K562 (cell line): ENCODE data around the gene ANXA2. TPM values are rescaled to one million over a fixed set of nuclear protein-coding genes. Genes with fewer than 3 reads are reported as not detected.

Experiments used
- BMI1 ChIP-seq: fragments of 150-350 bp; IDR thresholded peaks from 2 replicates; pipeline ENCODE4 v1.6.1; 2014; ENCODE audit warnings: low read length
- CBX3 ChIP-seq, 2 experiments: IDR thresholded peaks; 1 replicate in 1 of 2; 2 replicates in 1 of 2; pipeline ENCODE4 v1.6.1; 2012; ENCODE audit warnings: inconsistent platforms in 2 of 2, low read length in 2 of 2, borderline replicate concordance in 1 of 2, control low read depth in 1 of 2
- CCAR2 ChIP-seq: fragments of 200-400 bp; formaldehyde crosslinking; IDR thresholded peaks from 2 replicates; pipeline ENCODE4 v1.6.1; 2017; ENCODE audit warnings: mild to moderate bottlenecking, low read depth, low read length
- E2F8 ChIP-seq: fragments of 450-650 bp; IDR thresholded peaks from 2 replicates; pipeline ENCODE4 v1.7.1; 2018; ENCODE audit warnings: mild to moderate bottlenecking, low read depth; ENCODE audit not compliant: partially characterized antibody
- ETV6 ChIP-seq, 3 experiments: fragments of 150-350 bp in 1 of 3; sonication (generic) in 1 of 3; formaldehyde crosslinking in 1 of 3; IDR thresholded peaks; 2 replicates each; pipeline versions ENCODE4 v1.6.1 to v1.8.0; 2014 to 2022; ENCODE audit warnings: borderline replicate concordance in 2 of 3, low read depth in 2 of 3, antibody characterized with exemption in 1 of 3, low read length in 1 of 3, mild to moderate bottlenecking in 1 of 3, missing genetic modification reagents in 1 of 3
- NFE2L1 ChIP-seq: fragments of 450-650 bp; IDR thresholded peaks from 2 replicates; pipeline ENCODE4 v1.6.1; 2016; ENCODE audit warnings: missing genetic modification characterization, low read depth, mild to moderate bottlenecking, missing compliant biosample characterization, moderate library complexity, borderline replicate concordance
- SMAD2 ChIP-seq: fragments of 150-350 bp; IDR thresholded peaks from 2 replicates; pipeline ENCODE4 v1.6.1; 2014; ENCODE audit warnings: low read depth, mild to moderate bottlenecking, low read length
- SP1 ChIP-seq: sonication (generic); formaldehyde crosslinking; IDR thresholded peaks from 2 replicates; pipeline ENCODE4 v1.8.1; 2022; ENCODE audit warnings: mild to moderate bottlenecking, missing genetic modification reagents
- SRF ChIP-seq, 2 experiments: fragments of 250-450, 450-650 bp in 1 of 2; sonication (Bioruptor Pico) in 1 of 2; sonication (generic) in 1 of 2; formaldehyde crosslinking; IDR thresholded peaks; 2 replicates each; pipeline versions ENCODE4 v1.5.0 to v1.5.1; 2020 to 2022; ENCODE audit warnings: mild to moderate bottlenecking in 1 of 2, missing genetic modification reagents in 1 of 2
- SRSF9 ChIP-seq: fragments of 200-400 bp; formaldehyde crosslinking; IDR thresholded peaks from 2 replicates; pipeline ENCODE4 v1.6.1; 2017; ENCODE audit warnings: low read depth, low read length, borderline replicate concordance
- U2AF1 ChIP-seq: fragments of 200-400 bp; formaldehyde crosslinking; optimal IDR thresholded peaks from 2 replicates; pipeline ENCODE3; 2017; ENCODE audit warnings: mild to moderate bottlenecking, low read depth, low read length, moderate library complexity
- ZNF12 ChIP-seq: sonication (generic); formaldehyde crosslinking; IDR thresholded peaks from 2 replicates; pipeline ENCODE4 v1.4.0; 2020; ENCODE audit warnings: mild to moderate bottlenecking, missing genetic modification reagents
- ZNF431 ChIP-seq: sonication (generic); formaldehyde crosslinking; IDR thresholded peaks from 2 replicates; pipeline ENCODE4 v1.8.0; 2022; ENCODE audit warnings: mild to moderate bottlenecking, missing genetic modification reagents
- ZNF561 ChIP-seq: fragments of 450-650 bp; formaldehyde crosslinking; conservative IDR thresholded peaks from 2 replicates; pipeline ENCODE4 v1.4.0; 2020; ENCODE audit warnings: mild to moderate bottlenecking, moderate library complexity
- ZSCAN32 ChIP-seq: fragments of 450-650 bp; formaldehyde crosslinking; IDR thresholded peaks from 2 replicates; pipeline ENCODE4 v1.4.0; 2020; ENCODE audit warnings: mild to moderate bottlenecking, moderate library complexity
- ZZZ3 ChIP-seq: fragments of 450-650 bp; IDR thresholded peaks from 2 replicates; pipeline ENCODE4 v1.6.1; 2016; ENCODE audit warnings: antibody characterized with exemption, mild to moderate bottlenecking, moderate library complexity
- polyA plus RNA-seq, 8 experiments: library from polyadenylated mRNA; depleted of rRNA in 4 of 8; stranded (reverse) in 5 of 8; unstranded in 3 of 8; fragments of >200 nt; fragmentation: Nextera tagmentation in 2 of 8; fragmentation: Illumina TruSeq in 1 of 8; extraction: Ambion mirVana in 2 of 8; extraction: Trizol in 1 of 8; gene quantifications; 2 replicates each; pipeline versions ENCODE4 v1.2.1 to v1.2.3, GENCODE V29; 2011 to 2014; ENCODE audit warnings: inconsistent platforms in 1 of 8, missing spikeins in 1 of 8
- total RNA-seq, 7 experiments: library from RNA; depleted of rRNA in 6 of 7; stranded (reverse); fragments of >200 nt in 6 of 7; fragmentation: Illumina TruSeq in 2 of 7; extraction: Trizol in 2 of 7; gene quantifications; 2 replicates each; pipeline versions ENCODE4 v1.2.1 to v1.2.3, GENCODE V29; 2011 to 2021; ENCODE audit warnings: low replicate concordance in 1 of 7
- TF ChIP-seq, protein P1 (sequence below): fragments of 450-650 bp; IDR thresholded peaks from 2 replicates; pipeline ENCODE4 v1.6.1; 2017; ENCODE audit warnings: antibody characterized with exemption
- TF ChIP-seq, protein P2 (sequence below), 2 experiments: fragments of 450-650 bp in 1 of 2; sonication (generic) in 1 of 2; formaldehyde crosslinking in 1 of 2; IDR thresholded peaks in 1 of 2; conservative IDR thresholded peaks in 1 of 2; 2 replicates each; pipeline versions ENCODE4 v1.6.1 to v1.8.1; 2016 to 2023; ENCODE audit warnings: mild to moderate bottlenecking in 2 of 2, moderate library complexity in 2 of 2, inconsistent platforms in 1 of 2, missing genetic modification reagents in 1 of 2
- TF ChIP-seq, protein P3 (sequence below): fragments of 250-450 bp; sonication (Bioruptor Pico); IDR thresholded peaks from 2 replicates; pipeline ENCODE4 v1.4.0; 2020

The ANXA2 gene
- total and polyA plus RNA-seq, 9 of the 15 experiments (the other 6 are each of a cell fraction or from before 2014, with no cell fraction given), result 301 to 1,102 (median 452) TPM

GRCh38 chr15:60396958-60397771, 621 bp downstream of the ANXA2 start (continued):
- TF ChIP-seq, protein P1, sequence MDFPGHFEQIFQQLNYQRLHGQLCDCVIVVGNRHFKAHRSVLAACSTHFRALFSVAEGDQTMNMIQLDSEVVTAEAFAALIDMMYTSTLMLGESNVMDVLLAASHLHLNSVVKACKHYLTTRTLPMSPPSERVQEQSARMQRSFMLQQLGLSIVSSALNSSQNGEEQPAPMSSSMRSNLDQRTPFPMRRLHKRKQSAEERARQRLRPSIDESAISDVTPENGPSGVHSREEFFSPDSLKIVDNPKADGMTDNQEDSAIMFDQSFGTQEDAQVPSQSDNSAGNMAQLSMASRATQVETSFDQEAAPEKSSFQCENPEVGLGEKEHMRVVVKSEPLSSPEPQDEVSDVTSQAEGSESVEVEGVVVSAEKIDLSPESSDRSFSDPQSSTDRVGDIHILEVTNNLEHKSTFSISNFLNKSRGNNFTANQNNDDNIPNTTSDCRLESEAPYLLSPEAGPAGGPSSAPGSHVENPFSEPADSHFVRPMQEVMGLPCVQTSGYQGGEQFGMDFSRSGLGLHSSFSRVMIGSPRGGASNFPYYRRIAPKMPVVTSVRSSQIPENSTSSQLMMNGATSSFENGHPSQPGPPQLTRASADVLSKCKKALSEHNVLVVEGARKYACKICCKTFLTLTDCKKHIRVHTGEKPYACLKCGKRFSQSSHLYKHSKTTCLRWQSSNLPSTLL, result no peak
- TF ChIP-seq ZNF12 (no peak), ZNF431 (0 out of 2 replicates have a peak, but pooled peaks have one; percentile 1), ZZZ3 (no peak), CBX3 (IDR thresholded peaks at IDR 0.05; ENCODE audit: borderline replicate concordance in 1 of 2, low read length in 2 of 2) (no peak), ZSCAN32 (CRISPR knock-in tag) (no peak), SRF (CRISPR knock-in tag; IDR thresholded peaks at IDR 0.05) (0 out of 4 replicates have a peak, but pooled peaks of 1 of the 2 experiments have one; percentile 12), CCAR2 (no peak), ZNF561 (CRISPR knock-in tag) (no peak), BMI1 (no peak), ETV6 (IDR thresholded peaks at IDR 0.05; ENCODE audit: borderline replicate concordance in 1 of 2, low read depth in 2 of 2, low read length in 1 of 2) (no peak), ETV6 (CRISPR knock-in tag; IDR thresholded peaks at IDR 0.05; ENCODE audit: borderline replicate concordance) (no peak), NFE2L1 (tag) (no peak), SP1 (CRISPR knock-in tag) (no peak; the same call in 1 of the 2 replicates), SRSF9 (no peak), U2AF1 (no peak), E2F8 (no peak), SMAD2 (no peak)
- TF ChIP-seq, protein P2, sequence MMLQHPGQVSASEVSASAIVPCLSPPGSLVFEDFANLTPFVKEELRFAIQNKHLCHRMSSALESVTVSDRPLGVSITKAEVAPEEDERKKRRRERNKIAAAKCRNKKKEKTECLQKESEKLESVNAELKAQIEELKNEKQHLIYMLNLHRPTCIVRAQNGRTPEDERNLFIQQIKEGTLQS (IDR thresholded peaks at IDR 0.05), result peak; percentile 59; the same call in 1 of the 2 replicates
- TF ChIP-seq, protein P2 (CRISPR knock-in tag; conservative IDR thresholded peaks at IDR 0.05), result no peak; the same call in 1 of the 2 replicates
- TF ChIP-seq, protein P3, sequence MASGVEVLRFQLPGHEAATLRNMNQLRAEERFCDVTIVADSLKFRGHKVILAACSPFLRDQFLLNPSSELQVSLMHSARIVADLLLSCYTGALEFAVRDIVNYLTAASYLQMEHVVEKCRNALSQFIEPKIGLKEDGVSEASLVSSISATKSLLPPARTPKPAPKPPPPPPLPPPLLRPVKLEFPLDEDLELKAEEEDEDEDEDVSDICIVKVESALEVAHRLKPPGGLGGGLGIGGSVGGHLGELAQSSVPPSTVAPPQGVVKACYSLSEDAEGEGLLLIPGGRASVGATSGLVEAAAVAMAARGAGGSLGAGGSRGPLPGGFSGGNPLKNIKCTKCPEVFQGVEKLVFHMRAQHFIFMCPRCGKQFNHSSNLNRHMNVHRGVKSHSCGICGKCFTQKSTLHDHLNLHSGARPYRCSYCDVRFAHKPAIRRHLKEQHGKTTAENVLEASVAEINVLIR, result no peak
